SK-N-SH (cell line): ENCODE results near the gene AQP1. TPM values are rescaled to one million over a fixed set of nuclear protein-coding genes. Genes with fewer than 3 reads are reported as not detected.

ENCODE experiments used
- CTCF ChIA-PET: fragments of 300-600, 350-600 bp; formaldehyde crosslinking; extraction: SDS; loops from one replicate; lab custom pipeline; 2021; lab: Yijun Ruan, JAX
- POLR2A ChIA-PET: fragments of 350-600 bp; sonication (Branson Sonifier 250); formaldehyde crosslinking; extraction: SDS; loops from one replicate; lab custom pipeline; 2020; ENCODE audit warnings: antibody characterized with exemption, inconsistent platforms; lab: Yijun Ruan, JAX
- DNase-seq: peaks from one replicate; pipeline ENCODE4 v3.0.0; 2012
- H2AFZ ChIP-seq: fragments of 200-600 bp; sonication (generic); 2 replicates; pipeline ENCODE4 v1.8.1; 2016; ENCODE audit warnings: antibody characterized with exemption, mild to moderate bottlenecking, low read depth
- H3F3A ChIP-seq: fragments of 200-600 bp; sonication (generic); replicated peaks from 2 replicates; pipeline ENCODE3; 2016; ENCODE audit warnings: antibody characterized with exemption, mild to moderate bottlenecking; ENCODE audit not compliant: insufficient read depth
- H3K27ac ChIP-seq, 2 experiments: fragments of 200-500 bp in 1 of 2; fragments of 200-600 bp in 1 of 2; sonication (Bioruptor generic) in 1 of 2; sonication (generic), shearing (Covaris generic) in 1 of 2; 2 replicates each; pipeline versions ENCODE4 v1.5.1 to v1.6.1; 2014 to 2016; ENCODE audit warnings: low read depth in 2 of 2, inconsistent platforms in 1 of 2, low read length in 1 of 2, mild to moderate bottlenecking in 1 of 2, mixed read lengths in 1 of 2
- H3K27me3 ChIP-seq: fragments of 200-600 bp; sonication (generic), shearing (Covaris generic); 2 replicates; pipeline ENCODE4 v1.6.1; 2016; ENCODE audit warnings: mixed run types; ENCODE audit not compliant: insufficient read depth
- H3K36me3 ChIP-seq, 2 experiments: fragments of 200-500 bp in 1 of 2; fragments of 200-600 bp in 1 of 2; sonication (Bioruptor generic) in 1 of 2; sonication (generic) in 1 of 2; replicated peaks in 1 of 2; 2 replicates each; pipeline versions ENCODE3 to v1.5.1; 2014 to 2016; ENCODE audit warnings: low read length in 1 of 2, mild to moderate bottlenecking in 1 of 2; ENCODE audit not compliant: insufficient read depth in 2 of 2, control insufficient read depth in 1 of 2
- H3K4me1 ChIP-seq, 2 experiments: fragments of 200-500 bp in 1 of 2; fragments of 200-600 bp in 1 of 2; sonication (Bioruptor generic) in 1 of 2; sonication (generic), shearing (Covaris generic) in 1 of 2; 2 replicates each; pipeline versions ENCODE4 v1.5.1 to v1.6.1; 2014 to 2016; ENCODE audit warnings: low read depth in 1 of 2, low read length in 1 of 2, mixed run types in 1 of 2; ENCODE audit not compliant: insufficient read depth in 2 of 2, control insufficient read depth in 1 of 2
- H3K4me2 ChIP-seq: fragments of 200-600 bp; sonication (generic), shearing (Covaris generic); 2 replicates; pipeline ENCODE4 v1.6.1; 2017; ENCODE audit warnings: mixed run types
- H3K4me3 ChIP-seq, 2 experiments: fragments of 200-500 bp in 1 of 2; fragments of 200-600 bp in 1 of 2; sonication (Bioruptor generic) in 1 of 2; sonication (generic), shearing (Covaris generic) in 1 of 2; 2 replicates each; pipeline versions ENCODE4 v1.5.1 to v1.8.1; 2014 to 2016; ENCODE audit warnings: low read depth in 2 of 2, inconsistent platforms in 1 of 2, low read length in 1 of 2, mild to moderate bottlenecking in 1 of 2, mixed read lengths in 1 of 2, moderate library complexity in 1 of 2
- H3K79me2 ChIP-seq: fragments of 200-600 bp; sonication (generic); 2 replicates; pipeline ENCODE4 v1.8.1; 2017; ENCODE audit warnings: mild to moderate bottlenecking; ENCODE audit not compliant: insufficient read depth
- H3K9ac ChIP-seq: fragments of 200-600 bp; sonication (generic); 2 replicates; pipeline ENCODE4 v1.6.1; 2017; ENCODE audit warnings: mixed run types
- H3K9me2 ChIP-seq: fragments of 200-600 bp; sonication (generic); 2 replicates; pipeline ENCODE4 v1.6.1; 2017; ENCODE audit warnings: mixed run types
- H3K9me3 ChIP-seq: fragments of 200-600 bp; sonication (generic); 2 replicates; pipeline ENCODE4 v1.6.1; 2017; ENCODE audit warnings: mixed run types, mild to moderate bottlenecking, moderate library complexity
- H4K20me1 ChIP-seq: fragments of 200-600 bp; sonication (generic); 2 replicates; pipeline ENCODE4 v1.6.1; 2017; ENCODE audit warnings: mild to moderate bottlenecking, mixed run types; ENCODE audit not compliant: insufficient read depth
- CTCF ChIP-seq: fragments of 200-600 bp; sonication (generic); IDR thresholded peaks from 2 replicates; pipeline ENCODE4 v1.6.1; 2017; ENCODE audit warnings: antibody characterized with exemption, mild to moderate bottlenecking, moderate library complexity
- ELF1 ChIP-seq: IDR thresholded peaks from 2 replicates; pipeline ENCODE4 v1.4.0; 2012
- EZH2phosphoT487 ChIP-seq: fragments of 200-600 bp; sonication (generic); IDR thresholded peaks from 2 replicates; pipeline ENCODE4 v1.6.1; 2017; ENCODE audit warnings: low read depth, mixed run types, mild to moderate bottlenecking, antibody characterized with exemption, moderate library complexity, borderline replicate concordance
- FOSL2 ChIP-seq: IDR thresholded peaks from 2 replicates; pipeline ENCODE4 v1.4.0; 2012; ENCODE audit warnings: low read depth, mild to moderate bottlenecking, moderate library complexity, borderline replicate concordance
- FOXM1 ChIP-seq: IDR thresholded peaks from 2 replicates; pipeline ENCODE4 v1.4.0; 2012; ENCODE audit warnings: low read depth, mild to moderate bottlenecking
- GABPA ChIP-seq: IDR thresholded peaks from 2 replicates; pipeline ENCODE4 v1.4.0; 2012; ENCODE audit warnings: low read depth, mild to moderate bottlenecking
- GATA2 ChIP-seq: sonication (generic); formaldehyde crosslinking; IDR thresholded peaks from 2 replicates; pipeline ENCODE4 v1.5.0; 2020; ENCODE audit warnings: mild to moderate bottlenecking, missing genetic modification reagents
- JUND ChIP-seq: IDR thresholded peaks from 2 replicates; pipeline ENCODE4 v1.4.0; 2012
- MEF2A ChIP-seq: IDR thresholded peaks from 2 replicates; pipeline ENCODE4 v1.4.0; 2012; ENCODE audit warnings: low read depth, borderline replicate concordance
- MXI1 ChIP-seq: IDR thresholded peaks from 2 replicates; pipeline ENCODE4 v1.6.1; 2012; ENCODE audit warnings: mild to moderate bottlenecking, low read depth, low read length, improper control_type of control experiment
- NFIC ChIP-seq: IDR thresholded peaks from 2 replicates; pipeline ENCODE4 v1.4.0; 2012; ENCODE audit warnings: borderline replicate concordance
- POLR2AphosphoS5 ChIP-seq: IDR thresholded peaks from 2 replicates; pipeline ENCODE4 v1.6.1; 2012; ENCODE audit warnings: low read depth, low read length
- RCOR1 ChIP-seq: fragments of 150-350 bp; IDR thresholded peaks from 2 replicates; pipeline ENCODE4 v1.6.1; 2017; ENCODE audit warnings: antibody characterized with exemption, low read length
- REST ChIP-seq: IDR thresholded peaks from 2 replicates; pipeline ENCODE4 v1.6.1; 2012; ENCODE audit warnings: mild to moderate bottlenecking, low read depth, low read length, moderate library complexity
- RFX5 ChIP-seq: IDR thresholded peaks from 2 replicates; pipeline ENCODE4 v1.6.1; 2012; ENCODE audit warnings: mild to moderate bottlenecking, improper control_type of control experiment, low read length
- SIN3A ChIP-seq: IDR thresholded peaks from 2 replicates; pipeline ENCODE4 v1.6.1; 2012; ENCODE audit warnings: low read depth, mild to moderate bottlenecking, low read length, moderate library complexity, borderline replicate concordance
- SMC3 ChIP-seq: IDR thresholded peaks from 2 replicates; pipeline ENCODE4 v1.6.1; 2012; ENCODE audit warnings: low read depth, low read length, improper control_type of control experiment
- TEAD4 ChIP-seq: IDR thresholded peaks from 2 replicates; pipeline ENCODE4 v1.4.0; 2012; ENCODE audit warnings: mild to moderate bottlenecking, borderline replicate concordance; ENCODE audit not compliant: insufficient read depth
- USF2 ChIP-seq: fragments of 150-350 bp; IDR thresholded peaks from 2 replicates; pipeline ENCODE4 v1.6.1; 2017; ENCODE audit warnings: antibody characterized with exemption, low read length, low read depth, borderline replicate concordance
- YY1 ChIP-seq: IDR thresholded peaks from 2 replicates; pipeline ENCODE4 v1.4.0; 2012; ENCODE audit warnings: low read depth, mild to moderate bottlenecking
- WGBS: methylation state at CpG from one replicate; pipeline ENCODE4 v1.1.6; 2017; ENCODE audit warnings: low lambda C conversion rate; 5-methylcytosine and 5-hydroxymethylcytosine counted together
- polyA plus RNA-seq, 3 experiments: library from polyadenylated mRNA; depleted of rRNA; stranded (reverse); fragments of >200 nt; gene quantifications; 2 replicates each; pipeline ENCODE4 v1.2.3, GENCODE V29; 2012

The AQP1 gene
- polyA plus RNA-seq, 1 of the 3 experiments (the other 2 are of a cell fraction), result 1.7 TPM

GRCh38 chr7:30911133-30911532 is 520 bp upstream of the AQP1 start:
- H4K20me1 ChIP-seq, result no peaks in the 10 kb centered on the region
- POLR2A ChIA-PET, result no interaction called here
- H2AFZ ChIP-seq, result no peak overlapping the region
- peaks cover 17 to 80% of the 10 kb centered on the region in 2 experiments; a peak in 3 of 4 replicates for H3K4me1 ChIP-seq
- DNase-seq, result no peak
- H3K36me3 ChIP-seq, result no peaks in the 10 kb centered on the region
- H3K9ac ChIP-seq, result no peak overlapping the region
- TF ChIP-seq NFIC, result no peak
- TF ChIP-seq CTCF, result no peak
- TF ChIP-seq RFX5, result no peak
- no peak for TF ChIP-seq EZH2phosphoT487
- TF ChIP-seq SIN3A, result no peak
- TF ChIP-seq REST, result no peak
- no peak for TF ChIP-seq ELF1
- TF ChIP-seq JUND, result no peak
- TF ChIP-seq USF2, result no peak
- no peak for TF ChIP-seq MEF2A
- TF ChIP-seq YY1, result no peak
- TF ChIP-seq MXI1, result no peak
- no peak for TF ChIP-seq TEAD4
- TF ChIP-seq FOXM1, result no peak
- no peak for TF ChIP-seq RCOR1
- TF ChIP-seq GABPA, result no peak
- no peak for TF ChIP-seq POLR2AphosphoS5
- TF ChIP-seq GATA2 (CRISPR knock-in tag), result no peak
- no peak for TF ChIP-seq FOSL2
- TF ChIP-seq SMC3, result no peak
- H3K9me2 ChIP-seq, result no peaks in the 10 kb centered on the region
- H3K4me2 ChIP-seq, result no peak overlapping the region
- H3K79me2 ChIP-seq, result no peaks in the 10 kb centered on the region
- CTCF ChIA-PET, result interaction anchor here (0.6 to 10.9 kb wide), 7 partner anchors 15 to 223 kb away, joined by 3 to 84 read pairs (median 5); no protein-coding TSS in a partner anchor
- WGBS, result 70% methylated on average over 4 of the region's 11 CpGs
- H3K27me3 ChIP-seq, result no peaks in the 10 kb centered on the region
- H3K27ac ChIP-seq, result peak overlapping the region in 1 of 2 experiments; percentile 86; a peak in 1 of 4 replicates
- no peak overlapping the region for H3K4me3 ChIP-seq
- H3F3A ChIP-seq, result peaks cover 4% of the 10 kb centered on the region
- no peaks in the 10 kb centered on the region for H3K9me3 ChIP-seq
